Measurements from ENCODE around the gene RAB1A. TPM values are rescaled to one million over a fixed set of nuclear protein-coding genes. Genes with fewer than 3 reads are reported as not detected.
A peak's percentile ranks its signal among the peaks of the same experiment; 100 is the strongest.

Gene RAB1A
- total and polyA plus RNA-seq, 9 of the 15 experiments (the other 6 are each of a cell fraction or from before 2014, with no cell fraction given): 43.8 to 163 (median 67.7) TPM

DNA sequence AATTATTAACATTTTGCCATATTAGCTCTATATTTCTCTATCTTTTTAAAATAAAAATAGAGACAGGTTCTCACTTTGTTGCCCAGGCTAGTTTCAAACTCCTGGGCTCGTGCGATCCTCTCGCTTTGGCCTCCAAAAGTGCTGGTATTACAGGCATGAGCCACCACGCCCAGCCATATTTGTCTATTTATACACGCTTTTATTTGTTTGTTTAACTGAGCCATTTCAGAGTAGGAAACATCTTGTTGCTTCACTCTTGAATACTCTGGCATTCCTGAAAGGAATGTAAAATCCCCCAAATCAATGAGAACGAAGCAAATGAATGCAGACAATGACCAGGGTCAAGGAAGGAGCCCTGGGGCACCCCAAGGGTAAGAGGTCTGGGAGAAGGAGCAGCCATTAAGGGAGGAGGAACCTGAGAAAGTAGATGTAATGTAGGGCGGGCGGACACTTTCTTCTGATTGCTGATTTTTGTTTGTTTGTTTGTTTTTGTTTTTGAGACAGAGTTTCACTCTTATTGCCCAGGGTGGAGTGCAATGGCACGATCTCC, 31.7 kb upstream of the RAB1A start:
- Histone ChIP-seq H3K9ac (ENCODE audit: insufficient read depth in 1 of 2, low read depth in 2 of 2, low read length in 2 of 2) (no peak overlapping the region), H3K4me1 (replicated peaks in 1 of 2; ENCODE audit: control insufficient read depth in 2 of 2, insufficient read depth in 2 of 2, low read length in 2 of 2) (peaks cover 0 to 3% of the 10 kb centered on the region in 2 experiments; a peak in 1 of 5 replicates), H3K9me3 (replicated peaks; ENCODE audit: control insufficient read depth, insufficient read depth, low read depth, low read length) (no peaks in the 10 kb centered on the region), H3K27ac (ENCODE audit: extremely low read depth, low read depth, low read length) (no peak overlapping the region), H4K20me1 (replicated peaks; ENCODE audit: control insufficient read depth, insufficient read depth, low read length) (no peaks in the 10 kb centered on the region), H3K36me3 (ENCODE audit: control insufficient read depth, insufficient read depth, low read length) (no peaks in the 10 kb centered on the region), H3K27me3 (ENCODE audit: control insufficient read depth in 2 of 2, insufficient read depth in 2 of 2, low read length in 2 of 2) (no peaks in the 10 kb centered on the region), H3K4me2 (ENCODE audit: insufficient read depth, low read length) (no peak overlapping the region), H3K79me2 (ENCODE audit: control insufficient read depth, insufficient read depth, low read length) (no peaks in the 10 kb centered on the region), H3K9me1 (ENCODE audit: control insufficient read depth, insufficient read depth, low read length) (no peaks in the 10 kb centered on the region), H3K4me3 (no peak overlapping the region), H2AFZ (ENCODE audit: low read depth, low read length) (0 out of 2 replicates have a peak overlapping the region, but pooled peaks have one; percentile 14)
- in situ Hi-C loops (cut with MboI): loop anchor here (25.0 kb wide), 1 partner anchor 249 kb away; no protein-coding TSS in a partner anchor
- ATAC-seq (no peak), FAIRE-seq (no peak), DNase-seq (ENCODE audit: extremely low read depth in 1 of 4, low spot score in 3 of 4) (no peak)
- intact Hi-C loops (cut with micrococcal nuclease): no loop called here
- 62% methylated on average over 8 of the region's 9 CpGs for WGBS (ENCODE audit: insufficient coverage, low coverage, missing lambda C conversion rate)
- POLR2A ChIA-PET: interaction anchor here (1.4 kb wide), 1 partner anchor 8 kb away, joined by 4 read pairs; no protein-coding TSS in a partner anchor
- BruUV-seq (replicated peaks): no TSS peak
- CTCF ChIA-PET (ENCODE audit: low intra/inter-chr PET ratio): no interaction called here
- TF ChIP-seq JUN (IDR thresholded peaks at IDR 0.05; ENCODE audit: borderline replicate concordance, low read depth, low read length) (no peak), JUN (CRISPR knock-in tag; IDR thresholded peaks at IDR 0.05; ENCODE audit: borderline replicate concordance) (no peak), GTF2F1 (IDR thresholded peaks at IDR 0.05; ENCODE audit: low read depth, low read length) (no peak), KDM4B (IDR thresholded peaks at IDR 0.05; ENCODE audit: borderline replicate concordance in 2 of 2, low read depth in 1 of 2) (no peak), DMBX1 (CRISPR knock-in tag; IDR thresholded peaks at IDR 0.05; ENCODE audit: borderline replicate concordance) (no peak), DIDO1 (tag; IDR thresholded peaks at IDR 0.05; ENCODE audit: low read depth) (no peak), ZNF282 (CRISPR knock-in tag; IDR thresholded peaks at IDR 0.05) (no peak), L3MBTL2 (IDR thresholded peaks at IDR 0.05) (no peak), YBX1 (IDR thresholded peaks at IDR 0.05) (no peak), DACH1 (IDR thresholded peaks at IDR 0.05; ENCODE audit: partially characterized antibody) (no peak), SIRT6 (IDR thresholded peaks at IDR 0.05; ENCODE audit: low read depth, low read length) (no peak), FOXA3 (CRISPR knock-in tag; conservative IDR thresholded peaks at IDR 0.05 in 1 of 2, IDR thresholded peaks at IDR 0.05 in 1 of 2) (no peak), ZNF436 (CRISPR knock-in tag; IDR thresholded peaks at IDR 0.05) (no peak), CTBP1 (IDR thresholded peaks at IDR 0.05; ENCODE audit: borderline replicate concordance) (no peak), MAFG (tag; conservative IDR thresholded peaks at IDR 0.05) (no peak), HDGF (IDR thresholded peaks at IDR 0.05) (no peak), TRIM28 (IDR thresholded peaks at IDR 0.05) (no peak), CBX5 (IDR thresholded peaks at IDR 0.05; ENCODE audit: borderline replicate concordance, low read depth) (no peak)
- TF ChIP-seq, protein P1, sequence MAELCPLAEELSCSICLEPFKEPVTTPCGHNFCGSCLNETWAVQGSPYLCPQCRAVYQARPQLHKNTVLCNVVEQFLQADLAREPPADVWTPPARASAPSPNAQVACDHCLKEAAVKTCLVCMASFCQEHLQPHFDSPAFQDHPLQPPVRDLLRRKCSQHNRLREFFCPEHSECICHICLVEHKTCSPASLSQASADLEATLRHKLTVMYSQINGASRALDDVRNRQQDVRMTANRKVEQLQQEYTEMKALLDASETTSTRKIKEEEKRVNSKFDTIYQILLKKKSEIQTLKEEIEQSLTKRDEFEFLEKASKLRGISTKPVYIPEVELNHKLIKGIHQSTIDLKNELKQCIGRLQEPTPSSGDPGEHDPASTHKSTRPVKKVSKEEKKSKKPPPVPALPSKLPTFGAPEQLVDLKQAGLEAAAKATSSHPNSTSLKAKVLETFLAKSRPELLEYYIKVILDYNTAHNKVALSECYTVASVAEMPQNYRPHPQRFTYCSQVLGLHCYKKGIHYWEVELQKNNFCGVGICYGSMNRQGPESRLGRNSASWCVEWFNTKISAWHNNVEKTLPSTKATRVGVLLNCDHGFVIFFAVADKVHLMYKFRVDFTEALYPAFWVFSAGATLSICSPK (IDR thresholded peaks at IDR 0.05; ENCODE audit: borderline replicate concordance): no peak
- TF ChIP-seq, protein P2, sequence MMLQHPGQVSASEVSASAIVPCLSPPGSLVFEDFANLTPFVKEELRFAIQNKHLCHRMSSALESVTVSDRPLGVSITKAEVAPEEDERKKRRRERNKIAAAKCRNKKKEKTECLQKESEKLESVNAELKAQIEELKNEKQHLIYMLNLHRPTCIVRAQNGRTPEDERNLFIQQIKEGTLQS (IDR thresholded peaks at IDR 0.05): no peak
- TF ChIP-seq, protein P2 (CRISPR knock-in tag; conservative IDR thresholded peaks at IDR 0.05): no peak

Measured in K562 (cell line).